HepG2 (cell line): ENCODE data around the gene POLL. TPM values are rescaled to one million over a fixed set of nuclear protein-coding genes. Genes with fewer than 3 reads are reported as not detected.

Source experiments
- ATAC-seq: fragments of 200-7000 bp; cut with Tn5 transposase; 3 replicates; pipeline ENCODE4 v1.9.1; 2020; ENCODE audit warnings: mild to moderate bottlenecking, moderate library complexity
- BruUV-seq: library from RNA; stranded (reverse); fragments of 400-500 nt; replicated peaks from 2 replicates; lab custom pipeline; 2021; lab: Mats Ljungman, UMichigan
- CTCF ChIA-PET: fragments of 300-600 bp; formaldehyde crosslinking; extraction: SDS; loops from one replicate; lab custom pipeline; 2021; ENCODE audit warnings: low total read pairs, inconsistent platforms, low intra/inter-chr PET ratio; lab: Yijun Ruan, JAX
- POLR2A ChIA-PET: fragments of 350-600 bp; sonication (Branson Sonifier 250); formaldehyde crosslinking; loops from one replicate; lab custom pipeline; 2020; ENCODE audit warnings: antibody characterized with exemption, inconsistent platforms; lab: Yijun Ruan, JAX
- DNase-seq: peaks from one replicate; pipeline ENCODE4 v3.0.0-alpha.2; 2015; ENCODE audit warnings: low spot score
- FAIRE-seq: peaks from 3 replicates; lab custom pipeline; 2011; peaks lifted over from hg19 to GRCh38; lab: Jason Lieb, UNC
- H2AFZ ChIP-seq: one replicate; pipeline ENCODE4 v1.6.1; 2011; ENCODE audit warnings: low read length, inconsistent platforms
- H3K27ac ChIP-seq: fragments of 300-600 bp; 3 replicates; pipeline ENCODE4 v1.8.0; 2011; ENCODE audit warnings: mixed run types, mild to moderate bottlenecking, mixed read lengths, low read length, inconsistent platforms; ENCODE audit not compliant: insufficient read depth; ENCODE audit errors: extremely low read length
- H3K27me3 ChIP-seq, 2 experiments: fragments of 200-600 bp in 1 of 2; 2 replicates in 1 of 2; 3 replicates in 1 of 2; pipeline versions ENCODE4 v1.6.0 to v1.8.0; 2011; ENCODE audit warnings: low read length in 2 of 2, mild to moderate bottlenecking in 2 of 2, moderate library complexity in 2 of 2, inconsistent platforms in 1 of 2; ENCODE audit not compliant: insufficient read depth in 2 of 2, control insufficient read depth in 1 of 2
- H3K36me3 ChIP-seq, 2 experiments: fragments of 200-600 bp in 1 of 2; replicated peaks in 1 of 2; 2 replicates in 1 of 2; 3 replicates in 1 of 2; pipeline versions ENCODE4 v1.5.1 to v1.8.0; 2011; ENCODE audit warnings: low read length in 2 of 2, inconsistent platforms in 1 of 2; ENCODE audit not compliant: insufficient read depth in 2 of 2, control insufficient read depth in 1 of 2
- H3K4me1 ChIP-seq: 2 replicates; pipeline ENCODE4 v1.5.1; 2012; ENCODE audit warnings: low read length, inconsistent platforms; ENCODE audit not compliant: insufficient read depth
- H3K4me2 ChIP-seq: 2 replicates; pipeline ENCODE4 v1.6.0; 2011; ENCODE audit warnings: low read depth, low read length, inconsistent platforms
- H3K4me3 ChIP-seq, 3 experiments: fragments of 200-600 bp in 1 of 3; sonication (generic), shearing (Covaris generic) in 1 of 3; replicated peaks in 1 of 3; 2 replicates each; pipeline ENCODE4 v1.5.1; 2011 to 2016; ENCODE audit warnings: low read length in 3 of 3, inconsistent platforms in 2 of 3, low read depth in 2 of 3, mild to moderate bottlenecking in 2 of 3, control low read depth in 1 of 3, mixed read lengths in 1 of 3; ENCODE audit not compliant: insufficient read depth in 1 of 3
- H3K79me2 ChIP-seq: one replicate; pipeline ENCODE4 v1.6.1; 2011; ENCODE audit warnings: low read length, inconsistent platforms; ENCODE audit not compliant: insufficient read depth
- H3K9ac ChIP-seq: 2 replicates; pipeline ENCODE4 v1.6.0; 2011; ENCODE audit warnings: mild to moderate bottlenecking, low read depth, low read length, inconsistent platforms; ENCODE audit not compliant: insufficient read depth
- H3K9me3 ChIP-seq: 2 replicates; pipeline ENCODE4 v1.5.1; 2012; ENCODE audit warnings: mild to moderate bottlenecking, low read length
- H4K20me1 ChIP-seq: 2 replicates; pipeline ENCODE4 v1.6.0; 2011; ENCODE audit warnings: inconsistent platforms, mild to moderate bottlenecking, low read length, moderate library complexity; ENCODE audit not compliant: insufficient read depth
- FOSL2 ChIP-seq: sonication (generic); formaldehyde crosslinking; IDR thresholded peaks from 2 replicates; pipeline ENCODE4 v1.4.0; 2020; ENCODE audit warnings: missing genetic modification reagents
- HINFP ChIP-seq: sonication (generic); formaldehyde crosslinking; IDR thresholded peaks from 2 replicates; pipeline ENCODE4 v1.4.0; 2020; ENCODE audit warnings: low read depth, mild to moderate bottlenecking, missing genetic modification reagents
- HNF4A ChIP-seq: sonication (generic); formaldehyde crosslinking; IDR thresholded peaks from 2 replicates; pipeline ENCODE4 v1.4.0; 2020; ENCODE audit warnings: missing genetic modification reagents
- NFRKB ChIP-seq: fragments of 450-650 bp; IDR thresholded peaks from 2 replicates; pipeline ENCODE4 v1.6.1; 2017
- NFYB ChIP-seq: sonication (generic); formaldehyde crosslinking; IDR thresholded peaks from 2 replicates; pipeline ENCODE4 v1.4.0; 2020; ENCODE audit warnings: missing genetic modification reagents
- NFYC ChIP-seq: IDR thresholded peaks from 2 replicates; pipeline ENCODE4 v1.6.1; 2016; ENCODE audit warnings: missing genetic modification reagents, missing compliant biosample characterization
- RFX5 ChIP-seq: IDR thresholded peaks from 2 replicates; pipeline ENCODE4 v1.6.1; 2011; ENCODE audit warnings: low read depth, low read length, improper control_type of control experiment
- RFXANK ChIP-seq: IDR thresholded peaks from 2 replicates; pipeline ENCODE4 v1.6.1; 2016
- RFXAP ChIP-seq: sonication (generic); formaldehyde crosslinking; IDR thresholded peaks from 2 replicates; pipeline ENCODE4 v1.4.0; 2020; ENCODE audit warnings: missing genetic modification reagents, borderline replicate concordance
- ZNF230 ChIP-seq: sonication (generic); formaldehyde crosslinking; IDR thresholded peaks from 2 replicates; pipeline ENCODE4 v1.4.0; 2020; ENCODE audit warnings: mild to moderate bottlenecking, missing genetic modification reagents
- WGBS: methylation state at CpG from one replicate; pipeline ENCODE4 v1.1.6; 2017; ENCODE audit warnings: low lambda C conversion rate; 5-methylcytosine and 5-hydroxymethylcytosine counted together
- in situ Hi-C: cut with HindIII; loops from 2 replicates; pipeline ENCODE4 v1.10.0; 2017; ENCODE audit warnings: low pct_unique_long_range_greater_than_20kb; ENCODE audit not compliant: extremely low pct_ligation_motif_present
- intact Hi-C: fragments of 100-400 bp; cut with micrococcal nuclease; formaldehyde crosslinking; loops from one replicate; pipeline ENCODE4 v1.10.0; 2022; ENCODE audit not compliant: unreplicated experiment
- polyA plus RNA-seq, 8 experiments: library from polyadenylated mRNA; depleted of rRNA in 3 of 8; stranded (reverse) in 7 of 8; unstranded in 1 of 8; fragments of >200 nt; fragmentation: Illumina TruSeq in 4 of 8; extraction: Trizol in 4 of 8; gene quantifications; 2 replicates each; pipeline versions ENCODE4 v1.2.1 to v1.2.3, GENCODE V29; 2011 to 2016; ENCODE audit warnings: low read depth in 4 of 8, missing spikeins in 1 of 8, mixed read lengths in 1 of 8; ENCODE audit not compliant: insufficient read depth in 1 of 8
- total RNA-seq, 5 experiments: library from RNA; depleted of rRNA; stranded (reverse); fragments of >200 nt; fragmentation: Illumina TruSeq; extraction: Trizol; gene quantifications; 2 replicates each; pipeline ENCODE4 v1.2.3, GENCODE V29; 2016; ENCODE audit warnings: low read depth in 1 of 5
- TF ChIP-seq, protein P1 (sequence below): sonication (generic); formaldehyde crosslinking; IDR thresholded peaks from 2 replicates; pipeline ENCODE4 v1.8.0; 2022; ENCODE audit warnings: missing genetic modification reagents, mild to moderate bottlenecking, inconsistent platforms, borderline replicate concordance

Gene POLL
- total and polyA plus RNA-seq, 2 of the 13 experiments (the other 11 are each of a cell fraction or from before 2014, with no cell fraction given), result 13.8 to 19.1 TPM

- peaks cover 25% of the 10 kb centered on the region for H3K4me1 ChIP-seq
- peak; percentile 97 for TF ChIP-seq RFXANK
- TF ChIP-seq NFYC (CRISPR knock-in tag), result 0 out of 2 replicates have a peak, but pooled peaks have one; percentile 26
- no peak for TF ChIP-seq HNF4A (CRISPR knock-in tag)
- peak; percentile 76 for TF ChIP-seq FOSL2 (CRISPR knock-in tag)
- TF ChIP-seq, protein P1, sequence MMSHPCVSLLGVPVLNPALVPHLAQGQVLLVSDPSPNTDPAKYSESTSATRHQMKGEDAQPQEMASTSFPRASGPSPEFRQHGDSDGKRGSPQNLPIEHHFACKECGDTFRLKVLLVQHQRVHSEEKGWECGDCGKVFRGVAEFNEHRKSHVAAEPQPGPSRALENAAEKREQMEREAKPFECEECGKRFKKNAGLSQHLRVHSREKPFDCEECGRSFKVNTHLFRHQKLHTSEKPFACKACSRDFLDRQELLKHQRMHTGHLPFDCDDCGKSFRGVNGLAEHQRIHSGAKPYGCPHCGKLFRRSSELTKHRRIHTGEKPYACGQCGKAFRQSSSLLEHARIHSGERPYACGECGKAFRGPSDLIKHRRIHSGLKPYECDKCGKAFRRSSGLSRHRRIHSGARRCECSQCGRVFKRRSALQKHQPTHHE (CRISPR knock-in tag), result no peak
- TF ChIP-seq RFX5, result peak; percentile 98
- no peak for TF ChIP-seq NFRKB
- peak; percentile 67 for TF ChIP-seq NFYB (CRISPR knock-in tag)
- TF ChIP-seq HINFP (CRISPR knock-in tag), result no peak
- peak; percentile 33; the same call in 1 of the 2 replicates for TF ChIP-seq RFXAP (CRISPR knock-in tag)
- TF ChIP-seq ZNF230 (CRISPR knock-in tag), result no peak
- intact Hi-C loops, result no loop called here
- BruUV-seq, result no TSS peak
- WGBS, result 3% methylated on average over 5 of the region's 5 CpGs
- peak overlapping the region; percentile 94 for H3K4me2 ChIP-seq
- H3K79me2 ChIP-seq, result peaks cover 16% of the 10 kb centered on the region
- ATAC-seq, result peak; percentile 59
- ChIA-PET CTCF (no interaction called here), POLR2A (interaction anchor here (1.3 kb wide), 1 partner anchor 14 kb away, joined by 4 read pairs; no protein-coding TSS in a partner anchor)
- H3K4me3 ChIP-seq, result peak overlapping the region; percentile 86 to 95 (median 94)
- H2AFZ ChIP-seq, result peak overlapping the region; percentile 63
- DNase-seq, result peak; percentile 40
- H3K9ac ChIP-seq, result peak overlapping the region; percentile 90; the same call in 1 of the 2 replicates
- no peaks in the 10 kb centered on the region; a peak in 1 of 5 replicates for H3K27me3 ChIP-seq
- in situ Hi-C loops, result no loop called here
- peak; percentile 65 for FAIRE-seq
- H3K9me3 ChIP-seq, result no peaks in the 10 kb centered on the region
- H4K20me1 ChIP-seq, result no peaks in the 10 kb centered on the region
- peak overlapping the region; percentile 1 for H3K27ac ChIP-seq
- peaks cover 3 to 8% of the 10 kb centered on the region in 2 experiments; a peak in 1 of 5 replicates for H3K36me3 ChIP-seq
These were observed 822 bp upstream of the POLL start for GRCh38 chr10:101588879-101589278.
